K562 (cell line): ENCODE results near the gene GPHN. TPM values are rescaled to one million over a fixed set of nuclear protein-coding genes. Genes with fewer than 3 reads are reported as not detected.

Source experiments
- ATAC-seq: fragments of 200-7000 bp; cut with Tn5 transposase; 3 replicates; pipeline ENCODE4 v1.9.1; 2020; ENCODE audit warnings: moderate library complexity
- BruUV-seq: library from RNA; stranded (reverse); fragments of 400-500 nt; replicated peaks from 2 replicates; lab custom pipeline; 2021; lab: Mats Ljungman, UMichigan
- CTCF ChIA-PET: fragments of 300-600 bp; formaldehyde crosslinking; extraction: SDS; loops from one replicate; lab custom pipeline; 2021; ENCODE audit warnings: low intra/inter-chr PET ratio; lab: Yijun Ruan, JAX
- POLR2A ChIA-PET: fragments of 300-600, 350-650 bp; sonication (Branson Sonifier 250); formaldehyde crosslinking; extraction: SDS; loops from one replicate; lab custom pipeline; 2021; ENCODE audit warnings: antibody characterized with exemption, inconsistent platforms; lab: Yijun Ruan, JAX
- DNase-seq, 4 experiments: peaks; one replicate each; pipeline versions ENCODE4 v3.0.0 to v3.0.0-alpha.2; 2011 to 2018; ENCODE audit warnings: low spot score in 3 of 4, mixed read lengths in 3 of 4; ENCODE audit errors: extremely low read depth in 1 of 4
- FAIRE-seq: peaks from 2 replicates; lab custom pipeline; 2011; peaks lifted over from hg19 to GRCh38; lab: Jason Lieb, UNC
- H2AFZ ChIP-seq: 2 replicates; pipeline ENCODE4 v1.6.0; 2011; ENCODE audit warnings: low read depth, low read length, control low read depth, inconsistent platforms
- H3K27ac ChIP-seq: fragments of 200-600 bp; 3 replicates; pipeline ENCODE4 v1.8.0; 2011; ENCODE audit warnings: low read depth, mild to moderate bottlenecking, control low read depth, inconsistent platforms, low read length, moderate library complexity, mixed read lengths; ENCODE audit errors: extremely low read depth
- H3K27me3 ChIP-seq, 2 experiments: fragments of 300-600 bp in 1 of 2; 2 replicates in 1 of 2; 3 replicates in 1 of 2; pipeline versions ENCODE4 v1.6.0 to v1.8.0; 2011; ENCODE audit warnings: inconsistent platforms in 2 of 2, low read length in 2 of 2, mild to moderate bottlenecking in 1 of 2, mixed read lengths in 1 of 2, moderate library complexity in 1 of 2; ENCODE audit not compliant: control insufficient read depth in 2 of 2, insufficient read depth in 2 of 2
- H3K36me3 ChIP-seq: fragments of 300-600 bp; 3 replicates; pipeline ENCODE4 v1.8.0; 2011; ENCODE audit warnings: mild to moderate bottlenecking, low read length, inconsistent platforms; ENCODE audit not compliant: control insufficient read depth, insufficient read depth
- H3K4me1 ChIP-seq, 2 experiments: fragments of 200-600 bp in 1 of 2; replicated peaks in 1 of 2; 2 replicates in 1 of 2; 3 replicates in 1 of 2; pipeline versions ENCODE4 v1.5.1 to v1.8.0; 2011; ENCODE audit warnings: inconsistent platforms in 2 of 2, low read length in 2 of 2, mild to moderate bottlenecking in 1 of 2, mixed read lengths in 1 of 2, moderate library complexity in 1 of 2; ENCODE audit not compliant: control insufficient read depth in 2 of 2, insufficient read depth in 2 of 2
- H3K4me2 ChIP-seq: 2 replicates; pipeline ENCODE4 v1.6.1; 2011; ENCODE audit warnings: low read length, control low read depth, inconsistent platforms, mixed read lengths; ENCODE audit not compliant: insufficient read depth
- H3K4me3 ChIP-seq: fragments of 200-600 bp; sonication (generic), shearing (Covaris generic); 2 replicates; pipeline ENCODE4 v1.5.1; 2016; ENCODE audit warnings: control low read depth, inconsistent platforms
- H3K79me2 ChIP-seq: fragments of 200-600 bp; 3 replicates; pipeline ENCODE4 v1.8.0; 2011; ENCODE audit warnings: low read length, inconsistent platforms; ENCODE audit not compliant: control insufficient read depth, insufficient read depth
- H3K9ac ChIP-seq, 2 experiments: 2 replicates each; pipeline versions ENCODE4 v1.6.0 to v1.6.1; 2011; ENCODE audit warnings: low read depth in 2 of 2, low read length in 2 of 2, control low read depth in 1 of 2, inconsistent platforms in 1 of 2, mild to moderate bottlenecking in 1 of 2, mixed read lengths in 1 of 2; ENCODE audit not compliant: insufficient read depth in 1 of 2
- H3K9me1 ChIP-seq: one replicate; pipeline ENCODE4 v1.6.0; 2011; ENCODE audit warnings: inconsistent platforms, mild to moderate bottlenecking, low read length, moderate library complexity; ENCODE audit not compliant: control insufficient read depth, insufficient read depth
- H3K9me3 ChIP-seq: replicated peaks from 2 replicates; pipeline ENCODE4 v1.5.1; 2011; ENCODE audit warnings: low read depth, low read length, inconsistent platforms; ENCODE audit not compliant: control insufficient read depth, insufficient read depth
- H4K20me1 ChIP-seq: replicated peaks from 2 replicates; pipeline ENCODE4 v1.6.1; 2011; ENCODE audit warnings: low read length, inconsistent platforms, mixed read lengths; ENCODE audit not compliant: control insufficient read depth, insufficient read depth
- CBX2 ChIP-seq: fragments of 200-600 bp; sonication (generic); IDR thresholded peaks from one replicate; pipeline ENCODE4 v1.6.1; 2012; ENCODE audit warnings: mild to moderate bottlenecking, low read length, inconsistent platforms; ENCODE audit not compliant: insufficient read depth, poor library complexity, severe bottlenecking
- E2F4 ChIP-seq: sonication (generic); formaldehyde crosslinking; IDR thresholded peaks from 2 replicates; pipeline ENCODE4 v1.8.0; 2022; ENCODE audit warnings: mild to moderate bottlenecking, low read depth, missing genetic modification reagents
- ETS1 ChIP-seq: conservative IDR thresholded peaks from 2 replicates; pipeline ENCODE4 v1.6.1; 2011; ENCODE audit warnings: low read depth, mild to moderate bottlenecking, low read length; ENCODE audit not compliant: control insufficient read depth
- ETV6 ChIP-seq, 3 experiments: fragments of 150-350 bp in 1 of 3; sonication (generic) in 1 of 3; formaldehyde crosslinking in 1 of 3; IDR thresholded peaks; 2 replicates each; pipeline versions ENCODE4 v1.6.1 to v1.8.0; 2014 to 2022; ENCODE audit warnings: borderline replicate concordance in 2 of 3, low read depth in 2 of 3, antibody characterized with exemption in 1 of 3, low read length in 1 of 3, mild to moderate bottlenecking in 1 of 3, missing genetic modification reagents in 1 of 3
- EZH2 ChIP-seq: IDR thresholded peaks from 2 replicates; pipeline ENCODE4 v1.6.1; 2012; ENCODE audit warnings: low read depth, mild to moderate bottlenecking, inconsistent platforms, low read length, borderline replicate concordance
- IRF9 ChIP-seq: fragments of 450-650 bp; IDR thresholded peaks from 2 replicates; pipeline ENCODE4 v1.6.1; 2016; ENCODE audit warnings: missing biosample characterization, missing genetic modification characterization
- KDM2B ChIP-seq: fragments of 250-450 bp; sonication (Bioruptor Pico); IDR thresholded peaks from 2 replicates; pipeline ENCODE4 v1.8.0; 2021; ENCODE audit warnings: mild to moderate bottlenecking, moderate library complexity
- MCM2 ChIP-seq: fragments of 450-650 bp; IDR thresholded peaks from 2 replicates; pipeline ENCODE4 v1.6.1; 2017; ENCODE audit warnings: low read depth, mild to moderate bottlenecking
- POLR2B ChIP-seq: fragments of 450-650 bp; IDR thresholded peaks from 2 replicates; pipeline ENCODE4 v1.6.1; 2018; ENCODE audit warnings: low read depth; ENCODE audit not compliant: partially characterized antibody
- RAD21 ChIP-seq, 2 experiments: fragments of 250-450 bp in 1 of 2; fragments of 450-650 bp in 1 of 2; sonication (Bioruptor Pico) in 1 of 2; formaldehyde crosslinking in 1 of 2; IDR thresholded peaks in 1 of 2; conservative IDR thresholded peaks in 1 of 2; 2 replicates each; pipeline versions ENCODE4 v1.4.0 to v1.8.0; 2020 to 2022; ENCODE audit warnings: mild to moderate bottlenecking in 2 of 2, moderate library complexity in 1 of 2
- RB1 ChIP-seq: fragments of 450-650 bp; IDR thresholded peaks from 2 replicates; pipeline ENCODE4 v1.6.1; 2017; ENCODE audit warnings: low read depth, mild to moderate bottlenecking
- RBM22 ChIP-seq: fragments of 200-400 bp; formaldehyde crosslinking; IDR thresholded peaks from 2 replicates; pipeline ENCODE4 v1.6.1; 2018; ENCODE audit warnings: low read length, low read depth; ENCODE audit not compliant: poor library complexity, severe bottlenecking
- SP1 ChIP-seq: sonication (generic); formaldehyde crosslinking; IDR thresholded peaks from 2 replicates; pipeline ENCODE4 v1.8.1; 2022; ENCODE audit warnings: mild to moderate bottlenecking, missing genetic modification reagents
- STAG1 ChIP-seq: sonication (generic); formaldehyde crosslinking; IDR thresholded peaks from 2 replicates; pipeline ENCODE4 v1.5.0; 2020; ENCODE audit warnings: missing genetic modification reagents, borderline replicate concordance
- ZBTB17 ChIP-seq: fragments of 450-650 bp; formaldehyde crosslinking; IDR thresholded peaks from 2 replicates; pipeline ENCODE4 v1.4.0; 2020; ENCODE audit warnings: mild to moderate bottlenecking
- ZNF133 ChIP-seq: fragments of 250-450 bp; sonication (Bioruptor Pico); IDR thresholded peaks from 2 replicates; pipeline ENCODE4 v1.4.0; 2020; ENCODE audit warnings: mild to moderate bottlenecking
- ZNF561 ChIP-seq: fragments of 450-650 bp; formaldehyde crosslinking; conservative IDR thresholded peaks from 2 replicates; pipeline ENCODE4 v1.4.0; 2020; ENCODE audit warnings: mild to moderate bottlenecking, moderate library complexity
- WGBS: fragments of 100-300 bp; shearing (Covaris generic); methylation state at CpG from one replicate; pipeline ENCODE4 v1.1.6; 2016; ENCODE audit warnings: low coverage, mixed read lengths; ENCODE audit not compliant: insufficient coverage; ENCODE audit errors: missing lambda C conversion rate; 5-methylcytosine and 5-hydroxymethylcytosine counted together
- in situ Hi-C: fragments of 300-500 bp; cut with MboI; formaldehyde crosslinking; loops from 4 replicates; pipeline ENCODE4 v1.15.0; 2018; ENCODE audit warnings: inconsistent platforms, mixed read lengths
- intact Hi-C: fragments of 100-400 bp; cut with micrococcal nuclease; formaldehyde crosslinking; loops from 2 replicates; pipeline ENCODE4 v1.14.2; 2022
- polyA plus RNA-seq, 8 experiments: library from polyadenylated mRNA; depleted of rRNA in 4 of 8; stranded (reverse) in 5 of 8; unstranded in 3 of 8; fragments of >200 nt; fragmentation: Nextera tagmentation in 2 of 8; fragmentation: Illumina TruSeq in 1 of 8; extraction: Ambion mirVana in 2 of 8; extraction: Trizol in 1 of 8; gene quantifications; 2 replicates each; pipeline versions ENCODE4 v1.2.1 to v1.2.3, GENCODE V29; 2011 to 2014; ENCODE audit warnings: inconsistent platforms in 1 of 8, missing spikeins in 1 of 8
- total RNA-seq, 7 experiments: library from RNA; depleted of rRNA in 6 of 7; stranded (reverse); fragments of >200 nt in 6 of 7; fragmentation: Illumina TruSeq in 2 of 7; extraction: Trizol in 2 of 7; gene quantifications; 2 replicates each; pipeline versions ENCODE4 v1.2.1 to v1.2.3, GENCODE V29; 2011 to 2021; ENCODE audit warnings: low replicate concordance in 1 of 7

Gene GPHN
- total and polyA plus RNA-seq, 9 of the 15 experiments (the other 6 are each of a cell fraction or from before 2014, with no cell fraction given), result 5.9 to 16.0 (median 11.4) TPM

- TF ChIP-seq IRF9 (tag) (no peak), RBM22 (no peak), ETV6 (IDR thresholded peaks at IDR 0.05; ENCODE audit: borderline replicate concordance in 1 of 2, low read depth in 2 of 2, low read length in 1 of 2) (no peak), ETV6 (CRISPR knock-in tag; IDR thresholded peaks at IDR 0.05; ENCODE audit: borderline replicate concordance) (no peak), ZNF133 (no peak)
Measured at GRCh38 chr14:67079846-67080245, 571.9 kb downstream of the GPHN start (continued).

GRCh38 chr14:67108230-67108629 lies 600.3 kb downstream of the GPHN start:
- Histone ChIP-seq H3K4me2 (no peak overlapping the region), H3K9ac (no peak overlapping the region), H4K20me1 (no peaks in the 10 kb centered on the region), H3K4me1 (no peaks in the 10 kb centered on the region), H3K27ac (no peak overlapping the region), H3K79me2 (no peaks in the 10 kb centered on the region), H3K4me3 (no peak overlapping the region), H3K27me3 (no peaks in the 10 kb centered on the region), H3K9me1 (no peaks in the 10 kb centered on the region), H3K36me3 (no peaks in the 10 kb centered on the region), H3K9me3 (no peaks in the 10 kb centered on the region), H2AFZ (no peak overlapping the region)
- ATAC-seq (no peak), DNase-seq (no peak), FAIRE-seq (no peak)
- TF ChIP-seq KDM2B, result no peak
- no peak for TF ChIP-seq ZBTB17 (CRISPR knock-in tag)
- TF ChIP-seq EZH2, result no peak
- no peak for TF ChIP-seq RAD21 (CRISPR knock-in tag; conservative IDR thresholded peaks at IDR 0.05 in 1 of 2, IDR thresholded peaks at IDR 0.05 in 1 of 2)
- no peak for TF ChIP-seq POLR2B
- TF ChIP-seq STAG1 (CRISPR knock-in tag), result no peak
- TF ChIP-seq MCM2, result no peak
- TF ChIP-seq ZNF561 (CRISPR knock-in tag), result no peak
- TF ChIP-seq CBX2, result no peak
- TF ChIP-seq SP1, result no peak
- no peak for TF ChIP-seq ETS1
- TF ChIP-seq E2F4 (CRISPR knock-in tag), result no peak
- no peak for TF ChIP-seq RB1
- CTCF ChIA-PET, result no interaction called here
- POLR2A ChIA-PET, result no interaction called here
- intact Hi-C loops (no loop called here), in situ Hi-C loops (loop anchor here (25.0 kb wide), 2 partner anchors 471 to 746 kb away; no protein-coding TSS in a partner anchor)
- BruUV-seq, result no TSS peak
- 18% methylated on average over 1 of the region's 1 CpG for WGBS
